ENCODE measurements around the gene REN. TPM values are rescaled to one million over a fixed set of nuclear protein-coding genes. Genes with fewer than 3 reads are reported as not detected.

The REN gene
- total and polyA plus RNA-seq, 2 donors (not counting 3 experiments of a cell fraction or from before 2014, with no cell fraction given): 0.11 TPM; not detected in 1

GRCh38 chr1:204157962-204158361, 8.2 kb downstream of the REN start:
- Histone ChIP-seq H3K27me3 (ENCODE audit: control insufficient read depth in 2 of 2, insufficient read depth in 2 of 2, low read length in 2 of 2) (peaks cover 0 to 2% of the 10 kb centered on the region in 2 experiments), H3K36me3 (ENCODE audit: control insufficient read depth in 2 of 2, extremely low read depth in 1 of 2, insufficient read depth in 2 of 2, low read length in 2 of 2) (no peaks in the 10 kb centered on the region), H3K27ac (ENCODE audit: insufficient read depth, low read depth, low read length) (no peak overlapping the region), H3K79me2 (ENCODE audit: control insufficient read depth, insufficient read depth, low read length) (no peaks in the 10 kb centered on the region), H3K4me2 (ENCODE audit: insufficient read depth, low read length) (no peak overlapping the region), H3K4me3 (replicated peaks in 1 of 3; ENCODE audit: insufficient read depth in 1 of 3, low read depth in 1 of 3, low read length in 3 of 3) (no peak overlapping the region), H3K9me1 (replicated peaks; ENCODE audit: control insufficient read depth, extremely low read depth, insufficient read depth, low read length) (no peaks in the 10 kb centered on the region), H3K9me3 (replicated peaks; ENCODE audit: control insufficient read depth, insufficient read depth, low read length) (no peaks in the 10 kb centered on the region), H3K9ac (replicated peaks; ENCODE audit: extremely low read depth, insufficient read depth, low read length) (no peak overlapping the region), H3K4me1 (ENCODE audit: control insufficient read depth, extremely low read depth, insufficient read depth, low read length) (peaks cover 1% of the 10 kb centered on the region), H2AFZ (ENCODE audit: low read depth, low read length) (no peak overlapping the region), H4K20me1 (replicated peaks; ENCODE audit: control insufficient read depth, extremely low read depth, insufficient read depth, low read length) (no peaks in the 10 kb centered on the region)
- ChIA-PET POLR2A (no interaction called here), CTCF (interaction anchor here (0.6 to 26.7 kb wide), 5 partner anchors 29 to 241 kb away, joined by 3 to 770 read pairs (median 4); no protein-coding TSS in a partner anchor)
- FAIRE-seq (no peak), DNase-seq (ENCODE audit: low read depth, low spot score) (no peak)
- no TSS peak for BruUV-seq (replicated peaks)
- TF ChIP-seq POLR2A (IDR thresholded peaks at IDR 0.05; ENCODE audit: low read depth, low read length): no peak
- no peak for TF ChIP-seq MYC (IDR thresholded peaks at IDR 0.05; ENCODE audit: low read depth, low read length)
- TF ChIP-seq EZH2 (IDR thresholded peaks at IDR 0.05; ENCODE audit: borderline replicate concordance, low read depth, low read length, severe bottlenecking): no peak
- TF ChIP-seq POLR2AphosphoS5 (IDR thresholded peaks at IDR 0.05; ENCODE audit: insufficient read depth, low read depth, low read length): no peak
- no peak for TF ChIP-seq JUN (IDR thresholded peaks at IDR 0.05; ENCODE audit: borderline replicate concordance, insufficient read depth, insufficient read length, low read depth)
- no peak for TF ChIP-seq FOS (IDR thresholded peaks at IDR 0.05; ENCODE audit: borderline replicate concordance, insufficient read depth, low read length)
- no peak for TF ChIP-seq GATA2 (IDR thresholded peaks at IDR 0.05; ENCODE audit: insufficient read depth, insufficient read length, low read depth, low read length)
- TF ChIP-seq, protein P1, sequence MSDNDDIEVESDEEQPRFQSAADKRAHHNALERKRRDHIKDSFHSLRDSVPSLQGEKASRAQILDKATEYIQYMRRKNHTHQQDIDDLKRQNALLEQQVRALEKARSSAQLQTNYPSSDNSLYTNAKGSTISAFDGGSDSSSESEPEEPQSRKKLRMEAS (IDR thresholded peaks at IDR 0.05; ENCODE audit: insufficient read depth, insufficient read length): no peak
- no peak for TF ChIP-seq CTCF (IDR thresholded peaks at IDR 0.05; ENCODE audit: extremely low read depth in 1 of 2, insufficient read depth in 1 of 2, low read depth in 1 of 2, low read length in 2 of 2)
- intact Hi-C loops (cut with micrococcal nuclease) (no loop called here), dilution Hi-C loops (cut with MboI; ENCODE audit: extremely low pct_ligation_motif_present, low sequenced_read_pairs) (loop anchor here (25.0 kb wide), 1 partner anchor 179 kb away; no protein-coding TSS in a partner anchor)

Measured in endothelial cell of umbilical vein (primary cell).